ENCODE data around the gene FBXO40.

DNA sequence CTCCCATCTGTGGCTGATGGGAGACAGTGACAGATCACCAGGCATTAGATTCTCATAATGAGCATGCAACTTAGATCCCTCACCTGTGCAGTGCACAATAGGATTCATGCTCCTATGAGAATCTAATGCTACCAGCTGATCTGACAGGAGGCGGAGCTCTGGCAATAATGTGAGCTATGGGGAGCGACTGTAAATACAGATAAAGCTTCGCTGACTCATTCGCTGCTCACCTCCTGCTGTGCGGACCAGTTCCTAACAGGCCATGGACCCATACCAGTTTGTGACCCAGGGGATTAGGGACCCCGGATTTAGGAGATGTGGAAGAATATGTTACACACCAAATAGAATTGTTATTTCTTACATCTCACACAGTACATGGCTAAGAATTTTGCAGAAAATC, 18.7 kb upstream of the FBXO40 start:
- TF ChIP-seq, protein P1, sequence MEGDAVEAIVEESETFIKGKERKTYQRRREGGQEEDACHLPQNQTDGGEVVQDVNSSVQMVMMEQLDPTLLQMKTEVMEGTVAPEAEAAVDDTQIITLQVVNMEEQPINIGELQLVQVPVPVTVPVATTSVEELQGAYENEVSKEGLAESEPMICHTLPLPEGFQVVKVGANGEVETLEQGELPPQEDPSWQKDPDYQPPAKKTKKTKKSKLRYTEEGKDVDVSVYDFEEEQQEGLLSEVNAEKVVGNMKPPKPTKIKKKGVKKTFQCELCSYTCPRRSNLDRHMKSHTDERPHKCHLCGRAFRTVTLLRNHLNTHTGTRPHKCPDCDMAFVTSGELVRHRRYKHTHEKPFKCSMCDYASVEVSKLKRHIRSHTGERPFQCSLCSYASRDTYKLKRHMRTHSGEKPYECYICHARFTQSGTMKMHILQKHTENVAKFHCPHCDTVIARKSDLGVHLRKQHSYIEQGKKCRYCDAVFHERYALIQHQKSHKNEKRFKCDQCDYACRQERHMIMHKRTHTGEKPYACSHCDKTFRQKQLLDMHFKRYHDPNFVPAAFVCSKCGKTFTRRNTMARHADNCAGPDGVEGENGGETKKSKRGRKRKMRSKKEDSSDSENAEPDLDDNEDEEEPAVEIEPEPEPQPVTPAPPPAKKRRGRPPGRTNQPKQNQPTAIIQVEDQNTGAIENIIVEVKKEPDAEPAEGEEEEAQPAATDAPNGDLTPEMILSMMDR (IDR thresholded peaks at IDR 0.05; ENCODE audit: poor library complexity): no peak
- TF ChIP-seq EZH2 (IDR thresholded peaks at IDR 0.05; ENCODE audit: borderline replicate concordance): no peak

All from hepatocyte (in vitro differentiated cells).